GM10248 (cell line): ENCODE measurements around the gene SYT14.
"Not testable (repeated sequence)": the region's sequence is repeated elsewhere in the genome, so short reads cannot be mapped to it uniquely, and the experiment has no call there.

Source experiments
- CTCF ChIA-PET: fragments of 300-600 bp; sonication (Branson Sonifier 250); formaldehyde crosslinking; extraction: SDS; loops from one replicate; lab custom pipeline; 2021; ENCODE audit warnings: antibody characterized with exemption; lab: Yijun Ruan, JAX
- POLR2A ChIA-PET: fragments of 350-650 bp; sonication (Branson Sonifier 250); formaldehyde crosslinking; extraction: SDS; loops from one replicate; lab custom pipeline; 2020; ENCODE audit warnings: antibody characterized with exemption; lab: Yijun Ruan, JAX
- DNase-seq: peaks from one replicate; pipeline ENCODE4 v3.0.0; 2012; ENCODE audit errors: extremely low spot score
- CTCF ChIP-seq: IDR thresholded peaks from 2 replicates; pipeline ENCODE4 v1.5.1; 2012; ENCODE audit warnings: mild to moderate bottlenecking, low read depth; ENCODE audit errors: extremely low read depth, missing control alignments, control extremely low read depth

The SYT14 gene

GRCh38 chr1:209962388-209962787 is 24.4 kb downstream of the SYT14 start:
- ChIA-PET CTCF (no interaction called here), POLR2A (no interaction called here)
- DNase-seq = no peak
- TF ChIP-seq CTCF = no peak

- no peak for DNase-seq
- CTCF ChIA-PET = no interaction called here
- POLR2A ChIA-PET = no interaction called here
- TF ChIP-seq CTCF = no peak
These were observed 24.8 kb downstream of the SYT14 start for GRCh38 chr1:209962856-209963255.

GRCh38 chr1:209965996-209966395 is 28.0 kb downstream of the SYT14 start:
- CTCF ChIA-PET = no interaction called here
- POLR2A ChIA-PET = no interaction called here
- TF ChIP-seq CTCF = no peak
- DNase-seq = no peak

GRCh38 chr1:209978721-209979120 is 40.7 kb downstream of the SYT14 start:
- POLR2A ChIA-PET, CTCF ChIA-PET, DNase-seq: not testable (repeated sequence)

GRCh38 chr1:209983953-209984352 is 45.9 kb downstream of the SYT14 start:
- ChIA-PET CTCF (no interaction called here), POLR2A (no interaction called here)
- no peak for DNase-seq
- no peak for TF ChIP-seq CTCF

DNA sequence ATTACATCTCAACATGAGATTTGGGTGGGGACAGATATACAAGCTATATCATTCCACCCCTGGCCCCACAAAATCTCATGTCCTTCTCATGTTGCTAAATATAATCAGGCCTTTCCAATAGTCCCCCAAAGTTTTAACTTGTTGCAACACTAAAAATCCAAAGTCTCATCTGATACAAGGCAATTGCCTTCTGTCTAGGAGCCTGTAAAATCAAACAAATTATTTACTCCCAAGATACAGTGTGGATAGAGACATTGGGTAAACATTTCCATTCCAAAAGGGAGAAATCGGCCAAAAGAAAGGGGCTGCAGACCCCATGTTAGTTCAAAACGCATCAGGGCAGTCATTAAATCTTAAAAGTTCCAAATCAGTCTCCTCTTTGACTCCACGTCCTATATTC is 47.0 kb downstream of the SYT14 start:
- ChIA-PET POLR2A (no interaction called here), CTCF (no interaction called here)
- no peak for TF ChIP-seq CTCF
- no peak for DNase-seq

GRCh38 chr1:209988706-209989105 is 50.7 kb downstream of the SYT14 start:
- ChIA-PET POLR2A (no interaction called here), CTCF (interaction anchor here (0.8 to 2.5 kb wide), 5 partner anchors 125 to 166 kb away, joined by 3 to 12 read pairs (median 3); no protein-coding TSS in a partner anchor)
- DNase-seq = no peak
- no peak for TF ChIP-seq CTCF
